K562 (cell line): ENCODE results near the gene PPP1R10. TPM values are rescaled to one million over a fixed set of nuclear protein-coding genes. Genes with fewer than 3 reads are reported as not detected.

Experiments
- KLF1 ChIP-seq: fragments of 450-650 bp; IDR thresholded peaks from 2 replicates; pipeline ENCODE4 v1.6.1; 2016; ENCODE audit warnings: missing genetic modification characterization, missing compliant biosample characterization
- NCOA2 ChIP-seq, 2 experiments: fragments of 450-650 bp; IDR thresholded peaks; 2 replicates each; pipeline ENCODE4 v1.6.1; 2018; ENCODE audit warnings: mild to moderate bottlenecking in 2 of 2, moderate library complexity in 1 of 2; ENCODE audit not compliant: partially characterized antibody in 2 of 2
- PCBP1 ChIP-seq: fragments of 200-400 bp; formaldehyde crosslinking; IDR thresholded peaks from 2 replicates; pipeline ENCODE4 v1.6.1; 2018; ENCODE audit warnings: mild to moderate bottlenecking, low read depth, low read length; ENCODE audit not compliant: poor library complexity, severe bottlenecking
- PRMT5 ChIP-seq: sonication (generic); formaldehyde crosslinking; IDR thresholded peaks from 2 replicates; pipeline ENCODE4 v1.5.0; 2020; ENCODE audit warnings: missing genetic modification reagents
- SP2 ChIP-seq: IDR thresholded peaks from 2 replicates; pipeline ENCODE4 v1.6.1; 2011; ENCODE audit warnings: mild to moderate bottlenecking, low read depth, low read length, moderate library complexity; ENCODE audit not compliant: poor library complexity, severe bottlenecking; ENCODE audit errors: extremely low read depth
- TAL1 ChIP-seq: fragments of 450-650 bp; IDR thresholded peaks from 2 replicates; pipeline ENCODE4 v1.6.1; 2016; ENCODE audit warnings: mild to moderate bottlenecking
- ZBED1 ChIP-seq: IDR thresholded peaks from 2 replicates; pipeline ENCODE4 v1.6.1; 2014
- ZNF140 ChIP-seq: fragments of 250-450 bp; sonication (Bioruptor Pico); IDR thresholded peaks from 2 replicates; pipeline ENCODE4 v1.8.0; 2021; ENCODE audit warnings: moderate library complexity, mild to moderate bottlenecking, inconsistent platforms
- ZNF354B ChIP-seq: fragments of 250-450 bp; sonication (Bioruptor Pico); IDR thresholded peaks from 2 replicates; pipeline ENCODE4 v1.4.0; 2020
- polyA plus RNA-seq, 8 experiments: library from polyadenylated mRNA; depleted of rRNA in 4 of 8; stranded (reverse) in 5 of 8; unstranded in 3 of 8; fragments of >200 nt; fragmentation: Nextera tagmentation in 2 of 8; fragmentation: Illumina TruSeq in 1 of 8; extraction: Ambion mirVana in 2 of 8; extraction: Trizol in 1 of 8; gene quantifications; 2 replicates each; pipeline versions ENCODE4 v1.2.1 to v1.2.3, GENCODE V29; 2011 to 2014; ENCODE audit warnings: inconsistent platforms in 1 of 8, missing spikeins in 1 of 8
- total RNA-seq, 7 experiments: library from RNA; depleted of rRNA in 6 of 7; stranded (reverse); fragments of >200 nt in 6 of 7; fragmentation: Illumina TruSeq in 2 of 7; extraction: Trizol in 2 of 7; gene quantifications; 2 replicates each; pipeline versions ENCODE4 v1.2.1 to v1.2.3, GENCODE V29; 2011 to 2021; ENCODE audit warnings: low replicate concordance in 1 of 7
- TF ChIP-seq, protein P1 (sequence below), 3 experiments: IDR thresholded peaks in 2 of 3; conservative IDR thresholded peaks in 1 of 3; 2 replicates each; pipeline ENCODE4 v1.5.1; 2011 to 2012; ENCODE audit warnings: low read length in 3 of 3, mild to moderate bottlenecking in 3 of 3, control low read depth in 2 of 3, improper control_type of control experiment in 1 of 3, inconsistent platforms in 1 of 3, low read depth in 1 of 3, mixed read lengths in 1 of 3, moderate library complexity in 1 of 3; ENCODE audit not compliant: insufficient read depth in 2 of 3
- TF ChIP-seq, protein P2 (sequence below): fragments of 150-350 bp; IDR thresholded peaks from 2 replicates; pipeline ENCODE4 v1.6.1; 2014; ENCODE audit warnings: low read depth, mild to moderate bottlenecking, low read length, borderline replicate concordance
- TF ChIP-seq, protein P3 (sequence below): fragments of 200-800 bp; sonication (Bioruptor generic); IDR thresholded peaks from 2 replicates; pipeline ENCODE4 v1.6.1; 2016; ENCODE audit warnings: missing genetic modification characterization, missing compliant biosample characterization

The PPP1R10 gene
- total and polyA plus RNA-seq, 9 of the 15 experiments (the other 6 are each of a cell fraction or from before 2014, with no cell fraction given), result 14.1 to 65.5 (median 32.6) TPM

DNA sequence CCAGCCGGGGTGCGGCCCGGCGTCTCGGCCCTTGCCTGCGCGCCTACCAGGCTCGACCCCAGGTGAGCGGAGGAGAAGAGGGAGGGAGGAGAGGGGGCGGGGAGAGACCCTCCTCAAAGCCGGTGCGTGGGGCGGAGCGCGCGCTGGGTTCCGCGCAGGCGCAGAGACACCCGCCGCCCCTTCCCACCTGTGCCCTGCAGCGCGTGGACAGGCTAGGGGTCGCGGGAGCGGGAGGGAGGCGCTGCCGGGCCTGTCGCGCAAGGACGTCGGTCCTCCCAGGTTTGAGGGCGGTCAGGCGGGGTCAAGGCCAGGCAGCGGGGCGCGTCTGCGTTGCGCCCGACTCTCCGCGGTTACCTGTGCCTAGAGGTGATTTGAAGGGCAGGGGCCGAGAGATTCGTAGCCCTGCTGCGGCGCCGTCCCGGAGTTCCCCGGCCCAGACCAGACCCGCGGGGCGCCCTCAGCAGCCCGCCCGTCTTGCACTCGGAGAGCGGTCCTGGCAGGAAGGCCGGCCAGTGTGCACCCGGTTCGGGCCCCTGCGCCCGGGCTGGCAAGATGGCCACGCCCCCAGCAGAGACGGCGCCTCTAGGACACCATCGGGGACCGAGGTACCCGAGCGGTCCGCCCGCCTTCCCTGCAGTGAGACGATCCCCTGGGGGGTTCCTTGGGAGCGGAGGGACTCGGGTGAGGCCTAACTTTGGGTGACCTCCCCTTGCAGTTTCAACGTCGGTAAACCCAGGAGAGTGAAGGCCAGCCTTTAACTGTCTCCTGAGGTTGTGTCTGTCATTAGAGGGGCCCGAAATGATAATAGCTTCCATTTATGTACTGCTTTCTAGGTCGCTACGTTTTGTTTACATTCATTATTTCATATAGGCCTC, 30.4 kb upstream of the PPP1R10 start (continued):
- TF ChIP-seq NCOA2 (IDR thresholded peaks at IDR 0.05; ENCODE audit: partially characterized antibody in 2 of 2) (no peak), ZNF140 (CRISPR knock-in tag) (no peak), ZBED1 (no peak), TAL1 (no peak), KLF1 (tag) (peak; percentile 69; the same call in 1 of the 2 replicates), PCBP1 (peak; percentile 94), SP2 (peak; percentile 31), PRMT5 (no peak), ZNF354B (CRISPR knock-in tag) (no peak)
- TF ChIP-seq, protein P1, sequence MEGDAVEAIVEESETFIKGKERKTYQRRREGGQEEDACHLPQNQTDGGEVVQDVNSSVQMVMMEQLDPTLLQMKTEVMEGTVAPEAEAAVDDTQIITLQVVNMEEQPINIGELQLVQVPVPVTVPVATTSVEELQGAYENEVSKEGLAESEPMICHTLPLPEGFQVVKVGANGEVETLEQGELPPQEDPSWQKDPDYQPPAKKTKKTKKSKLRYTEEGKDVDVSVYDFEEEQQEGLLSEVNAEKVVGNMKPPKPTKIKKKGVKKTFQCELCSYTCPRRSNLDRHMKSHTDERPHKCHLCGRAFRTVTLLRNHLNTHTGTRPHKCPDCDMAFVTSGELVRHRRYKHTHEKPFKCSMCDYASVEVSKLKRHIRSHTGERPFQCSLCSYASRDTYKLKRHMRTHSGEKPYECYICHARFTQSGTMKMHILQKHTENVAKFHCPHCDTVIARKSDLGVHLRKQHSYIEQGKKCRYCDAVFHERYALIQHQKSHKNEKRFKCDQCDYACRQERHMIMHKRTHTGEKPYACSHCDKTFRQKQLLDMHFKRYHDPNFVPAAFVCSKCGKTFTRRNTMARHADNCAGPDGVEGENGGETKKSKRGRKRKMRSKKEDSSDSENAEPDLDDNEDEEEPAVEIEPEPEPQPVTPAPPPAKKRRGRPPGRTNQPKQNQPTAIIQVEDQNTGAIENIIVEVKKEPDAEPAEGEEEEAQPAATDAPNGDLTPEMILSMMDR (IDR thresholded peaks at IDR 0.05 in 2 of 3, conservative IDR thresholded peaks at IDR 0.05 in 1 of 3; ENCODE audit: insufficient read depth in 2 of 3, low read depth in 1 of 3, low read length in 3 of 3), result no peak
- TF ChIP-seq, protein P2, sequence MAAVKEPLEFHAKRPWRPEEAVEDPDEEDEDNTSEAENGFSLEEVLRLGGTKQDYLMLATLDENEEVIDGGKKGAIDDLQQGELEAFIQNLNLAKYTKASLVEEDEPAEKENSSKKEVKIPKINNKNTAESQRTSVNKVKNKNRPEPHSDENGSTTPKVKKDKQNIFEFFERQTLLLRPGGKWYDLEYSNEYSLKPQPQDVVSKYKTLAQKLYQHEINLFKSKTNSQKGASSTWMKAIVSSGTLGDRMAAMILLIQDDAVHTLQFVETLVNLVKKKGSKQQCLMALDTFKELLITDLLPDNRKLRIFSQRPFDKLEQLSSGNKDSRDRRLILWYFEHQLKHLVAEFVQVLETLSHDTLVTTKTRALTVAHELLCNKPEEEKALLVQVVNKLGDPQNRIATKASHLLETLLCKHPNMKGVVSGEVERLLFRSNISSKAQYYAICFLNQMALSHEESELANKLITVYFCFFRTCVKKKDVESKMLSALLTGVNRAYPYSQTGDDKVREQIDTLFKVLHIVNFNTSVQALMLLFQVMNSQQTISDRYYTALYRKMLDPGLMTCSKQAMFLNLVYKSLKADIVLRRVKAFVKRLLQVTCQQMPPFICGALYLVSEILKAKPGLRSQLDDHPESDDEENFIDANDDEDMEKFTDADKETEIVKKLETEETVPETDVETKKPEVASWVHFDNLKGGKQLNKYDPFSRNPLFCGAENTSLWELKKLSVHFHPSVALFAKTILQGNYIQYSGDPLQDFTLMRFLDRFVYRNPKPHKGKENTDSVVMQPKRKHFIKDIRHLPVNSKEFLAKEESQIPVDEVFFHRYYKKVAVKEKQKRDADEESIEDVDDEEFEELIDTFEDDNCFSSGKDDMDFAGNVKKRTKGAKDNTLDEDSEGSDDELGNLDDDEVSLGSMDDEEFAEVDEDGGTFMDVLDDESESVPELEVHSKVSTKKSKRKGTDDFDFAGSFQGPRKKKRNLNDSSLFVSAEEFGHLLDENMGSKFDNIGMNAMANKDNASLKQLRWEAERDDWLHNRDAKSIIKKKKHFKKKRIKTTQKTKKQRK, result no peak
- TF ChIP-seq, protein P3, sequence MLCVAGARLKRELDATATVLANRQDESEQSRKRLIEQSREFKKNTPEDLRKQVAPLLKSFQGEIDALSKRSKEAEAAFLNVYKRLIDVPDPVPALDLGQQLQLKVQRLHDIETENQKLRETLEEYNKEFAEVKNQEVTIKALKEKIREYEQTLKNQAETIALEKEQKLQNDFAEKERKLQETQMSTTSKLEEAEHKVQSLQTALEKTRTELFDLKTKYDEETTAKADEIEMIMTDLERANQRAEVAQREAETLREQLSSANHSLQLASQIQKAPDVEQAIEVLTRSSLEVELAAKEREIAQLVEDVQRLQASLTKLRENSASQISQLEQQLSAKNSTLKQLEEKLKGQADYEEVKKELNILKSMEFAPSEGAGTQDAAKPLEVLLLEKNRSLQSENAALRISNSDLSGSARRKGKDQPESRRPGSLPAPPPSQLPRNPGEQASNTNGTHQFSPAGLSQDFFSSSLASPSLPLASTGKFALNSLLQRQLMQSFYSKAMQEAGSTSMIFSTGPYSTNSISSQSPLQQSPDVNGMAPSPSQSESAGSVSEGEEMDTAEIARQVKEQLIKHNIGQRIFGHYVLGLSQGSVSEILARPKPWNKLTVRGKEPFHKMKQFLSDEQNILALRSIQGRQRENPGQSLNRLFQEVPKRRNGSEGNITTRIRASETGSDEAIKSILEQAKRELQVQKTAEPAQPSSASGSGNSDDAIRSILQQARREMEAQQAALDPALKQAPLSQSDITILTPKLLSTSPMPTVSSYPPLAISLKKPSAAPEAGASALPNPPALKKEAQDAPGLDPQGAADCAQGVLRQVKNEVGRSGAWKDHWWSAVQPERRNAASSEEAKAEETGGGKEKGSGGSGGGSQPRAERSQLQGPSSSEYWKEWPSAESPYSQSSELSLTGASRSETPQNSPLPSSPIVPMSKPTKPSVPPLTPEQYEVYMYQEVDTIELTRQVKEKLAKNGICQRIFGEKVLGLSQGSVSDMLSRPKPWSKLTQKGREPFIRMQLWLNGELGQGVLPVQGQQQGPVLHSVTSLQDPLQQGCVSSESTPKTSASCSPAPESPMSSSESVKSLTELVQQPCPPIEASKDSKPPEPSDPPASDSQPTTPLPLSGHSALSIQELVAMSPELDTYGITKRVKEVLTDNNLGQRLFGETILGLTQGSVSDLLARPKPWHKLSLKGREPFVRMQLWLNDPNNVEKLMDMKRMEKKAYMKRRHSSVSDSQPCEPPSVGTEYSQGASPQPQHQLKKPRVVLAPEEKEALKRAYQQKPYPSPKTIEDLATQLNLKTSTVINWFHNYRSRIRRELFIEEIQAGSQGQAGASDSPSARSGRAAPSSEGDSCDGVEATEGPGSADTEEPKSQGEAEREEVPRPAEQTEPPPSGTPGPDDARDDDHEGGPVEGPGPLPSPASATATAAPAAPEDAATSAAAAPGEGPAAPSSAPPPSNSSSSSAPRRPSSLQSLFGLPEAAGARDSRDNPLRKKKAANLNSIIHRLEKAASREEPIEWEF (CRISPR knock-in tag), result no peak
